Measurements from ENCODE around the gene MYORG. TPM values are rescaled to one million over a fixed set of nuclear protein-coding genes. Genes with fewer than 3 reads are reported as not detected.

MYORG gene
- total RNA-seq: 0.65 and 2.3 TPM in 2 replicates

DNA sequence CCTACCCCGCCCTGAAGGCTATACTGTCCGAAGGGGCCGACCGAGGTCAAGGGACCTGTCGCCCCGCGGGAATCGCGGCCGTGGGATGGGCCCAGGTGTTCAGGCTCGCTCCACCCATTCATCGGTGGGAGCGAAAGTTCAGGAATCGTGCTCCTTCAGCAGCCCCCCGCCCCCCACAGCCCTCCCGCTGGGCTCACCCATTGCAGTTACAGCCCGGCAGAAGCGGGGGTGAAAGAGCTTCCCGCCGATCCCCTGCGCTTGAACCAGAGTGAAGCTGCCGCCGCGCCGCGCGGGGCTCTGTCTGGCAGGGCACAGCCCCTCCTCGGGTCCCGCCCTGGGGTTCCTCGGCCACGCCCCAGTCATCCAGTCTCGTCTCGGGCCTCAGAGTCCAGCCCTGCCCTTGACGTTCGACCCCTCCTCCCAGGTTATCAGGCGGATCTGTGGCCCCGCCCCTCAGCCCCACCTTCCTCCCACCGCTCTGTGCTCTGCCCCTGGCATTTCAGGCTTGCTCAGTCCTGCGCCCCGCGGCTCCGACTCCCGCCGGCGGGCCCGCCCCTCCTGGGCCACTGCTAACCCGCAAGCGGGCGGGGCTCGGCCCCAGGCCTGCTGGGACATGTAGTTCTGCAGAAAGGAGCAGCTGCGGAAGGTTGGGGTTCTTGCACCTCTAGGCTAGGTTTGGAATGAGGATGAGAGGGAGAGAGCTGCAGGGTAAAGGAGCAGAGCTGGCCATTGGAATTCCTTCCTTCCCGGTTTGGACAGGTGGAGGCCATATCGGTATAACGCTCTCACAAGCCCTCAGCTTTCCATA is at the start of gene MYORG:
MYORG (minus strand) TSS at position 303 of the 808 bp plus-strand sequence. CDS start 3,955 bp downstream, outside the sequence.

DNA sequence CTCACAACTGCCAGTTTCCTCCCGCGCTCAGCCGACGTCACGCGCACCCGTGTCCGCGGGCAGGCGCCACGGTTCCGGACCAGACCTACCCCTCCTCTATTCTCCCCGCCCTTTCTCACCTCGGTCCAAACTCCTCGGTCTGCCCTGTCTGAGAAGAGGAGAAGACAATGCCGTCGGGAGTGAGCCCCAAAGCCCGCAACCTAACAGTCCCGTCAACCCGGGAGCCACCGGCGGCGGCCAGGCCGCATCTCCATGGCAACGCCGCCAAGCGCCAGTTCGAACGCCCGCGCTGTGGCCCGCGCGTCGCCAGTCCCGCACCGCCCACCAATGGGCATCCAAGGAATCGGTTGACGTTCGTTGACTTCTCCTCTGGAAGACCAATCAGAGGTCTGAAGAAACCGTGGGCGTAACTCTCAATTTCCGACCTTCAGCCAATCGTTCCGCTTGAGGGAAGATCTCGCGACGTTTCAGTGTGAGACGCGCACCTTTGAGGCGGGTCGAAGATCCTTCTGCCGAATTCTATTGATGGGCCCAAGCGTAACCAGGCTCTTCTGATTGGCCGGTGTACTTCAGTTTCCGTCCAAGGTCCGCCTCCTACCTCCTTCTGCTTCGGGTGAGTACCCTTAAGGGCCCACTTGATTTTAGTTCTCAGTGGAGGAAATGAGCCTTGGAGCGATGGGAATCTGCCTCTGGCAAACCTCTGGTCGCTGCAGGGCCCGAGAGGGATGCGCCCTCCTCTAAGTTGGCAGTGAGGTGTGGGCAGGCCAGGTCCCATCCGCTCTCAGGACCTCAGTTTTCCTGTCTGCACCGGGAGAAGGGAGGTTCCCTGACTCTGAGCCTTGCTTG is 47.5 kb downstream of the MYORG start, which contains the start of the genes KIF24 and NUDT2:
KIF24 (minus strand) TSS at position 282 of the 846 bp plus-strand sequence. CDS start 17,922 bp downstream, outside the sequence.
NUDT2 (plus strand) TSS at position 583 of the 846 bp plus-strand sequence. CDS start 9,471 bp downstream, outside the sequence.

Other genes starting within 250 kb of the MYORG start
- gene UBAP1, start 197.9 kb downstream of the MYORG start, total RNA-seq: 23.7 and 24.7 TPM in 2 replicates
- 1.6 and 2.6 TPM in 2 replicates for gene KIF24, start 47.6 kb downstream of the MYORG start, total RNA-seq
- 37.4 and 40.4 TPM in 2 replicates for gene NUDT2, start 47.3 kb downstream of the MYORG start, total RNA-seq
- gene FAM219A, start 81.7 kb upstream of the MYORG start, total RNA-seq: 10.1 and 10.3 TPM in 2 replicates
- not detected in 2 replicates for gene DNAI1, start 81.9 kb upstream of the MYORG start, total RNA-seq
- gene ENHO, start 146.1 kb upstream of the MYORG start, total RNA-seq: not detected in 2 replicates
- not detected in 2 replicates for gene CNTFR, start 212.8 kb upstream of the MYORG start, total RNA-seq
- 25.7 and 38.5 TPM in 2 replicates for gene RPP25L, start 235.2 kb upstream of the MYORG start, total RNA-seq
- gene DCTN3, start 243.6 kb upstream of the MYORG start, total RNA-seq: 81.0 and 120 TPM in 2 replicates

All from epithelial cell of umbilical artery (primary cell).